ENCODE data around the gene CDON.

Gene CDON

DNA sequence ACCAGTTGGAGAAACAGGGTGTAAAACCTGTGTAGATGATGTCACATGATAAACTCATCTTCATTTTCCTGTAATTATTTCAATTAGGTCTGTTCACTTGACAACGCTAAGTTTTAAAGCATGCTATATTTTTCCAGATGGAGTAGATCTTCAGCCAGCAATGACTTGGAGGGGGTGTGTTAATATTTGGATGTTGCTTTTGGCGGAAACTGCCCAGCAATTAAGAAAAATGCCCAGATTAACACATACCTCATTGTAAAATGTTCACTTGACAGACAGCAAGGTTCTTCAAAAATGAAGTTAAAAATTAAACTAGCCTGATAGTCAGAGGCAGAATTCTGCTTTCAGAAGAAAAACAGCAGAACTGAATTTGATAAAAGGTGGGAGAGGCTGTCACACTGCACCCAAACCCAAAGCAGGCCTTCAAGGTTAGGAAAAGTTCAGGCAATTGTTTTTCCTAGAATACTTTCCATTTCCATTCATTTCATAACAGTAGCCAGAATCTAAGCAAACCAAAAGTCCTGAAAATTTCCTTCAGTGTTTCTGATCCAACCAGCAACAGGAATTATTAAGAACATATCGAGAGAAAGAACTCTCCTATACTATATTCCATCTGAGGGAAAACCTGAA is 83.8 kb downstream of the CDON start:
- no peak for TF ChIP-seq CREB1 (IDR thresholded peaks at IDR 0.05; ENCODE audit: low read depth)
- TF ChIP-seq NFIC (IDR thresholded peaks at IDR 0.05), result no peak
- TF ChIP-seq, protein P1, sequence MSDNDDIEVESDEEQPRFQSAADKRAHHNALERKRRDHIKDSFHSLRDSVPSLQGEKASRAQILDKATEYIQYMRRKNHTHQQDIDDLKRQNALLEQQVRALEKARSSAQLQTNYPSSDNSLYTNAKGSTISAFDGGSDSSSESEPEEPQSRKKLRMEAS (IDR thresholded peaks at IDR 0.05), result no peak
- TF ChIP-seq, protein P2, sequence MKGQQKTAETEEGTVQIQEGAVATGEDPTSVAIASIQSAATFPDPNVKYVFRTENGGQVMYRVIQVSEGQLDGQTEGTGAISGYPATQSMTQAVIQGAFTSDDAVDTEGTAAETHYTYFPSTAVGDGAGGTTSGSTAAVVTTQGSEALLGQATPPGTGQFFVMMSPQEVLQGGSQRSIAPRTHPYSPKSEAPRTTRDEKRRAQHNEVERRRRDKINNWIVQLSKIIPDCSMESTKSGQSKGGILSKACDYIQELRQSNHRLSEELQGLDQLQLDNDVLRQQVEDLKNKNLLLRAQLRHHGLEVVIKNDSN (IDR thresholded peaks at IDR 0.05), result no peak
- TF ChIP-seq EP300 (IDR thresholded peaks at IDR 0.05; ENCODE audit: borderline replicate concordance), result no peak
- TF ChIP-seq, protein P3, sequence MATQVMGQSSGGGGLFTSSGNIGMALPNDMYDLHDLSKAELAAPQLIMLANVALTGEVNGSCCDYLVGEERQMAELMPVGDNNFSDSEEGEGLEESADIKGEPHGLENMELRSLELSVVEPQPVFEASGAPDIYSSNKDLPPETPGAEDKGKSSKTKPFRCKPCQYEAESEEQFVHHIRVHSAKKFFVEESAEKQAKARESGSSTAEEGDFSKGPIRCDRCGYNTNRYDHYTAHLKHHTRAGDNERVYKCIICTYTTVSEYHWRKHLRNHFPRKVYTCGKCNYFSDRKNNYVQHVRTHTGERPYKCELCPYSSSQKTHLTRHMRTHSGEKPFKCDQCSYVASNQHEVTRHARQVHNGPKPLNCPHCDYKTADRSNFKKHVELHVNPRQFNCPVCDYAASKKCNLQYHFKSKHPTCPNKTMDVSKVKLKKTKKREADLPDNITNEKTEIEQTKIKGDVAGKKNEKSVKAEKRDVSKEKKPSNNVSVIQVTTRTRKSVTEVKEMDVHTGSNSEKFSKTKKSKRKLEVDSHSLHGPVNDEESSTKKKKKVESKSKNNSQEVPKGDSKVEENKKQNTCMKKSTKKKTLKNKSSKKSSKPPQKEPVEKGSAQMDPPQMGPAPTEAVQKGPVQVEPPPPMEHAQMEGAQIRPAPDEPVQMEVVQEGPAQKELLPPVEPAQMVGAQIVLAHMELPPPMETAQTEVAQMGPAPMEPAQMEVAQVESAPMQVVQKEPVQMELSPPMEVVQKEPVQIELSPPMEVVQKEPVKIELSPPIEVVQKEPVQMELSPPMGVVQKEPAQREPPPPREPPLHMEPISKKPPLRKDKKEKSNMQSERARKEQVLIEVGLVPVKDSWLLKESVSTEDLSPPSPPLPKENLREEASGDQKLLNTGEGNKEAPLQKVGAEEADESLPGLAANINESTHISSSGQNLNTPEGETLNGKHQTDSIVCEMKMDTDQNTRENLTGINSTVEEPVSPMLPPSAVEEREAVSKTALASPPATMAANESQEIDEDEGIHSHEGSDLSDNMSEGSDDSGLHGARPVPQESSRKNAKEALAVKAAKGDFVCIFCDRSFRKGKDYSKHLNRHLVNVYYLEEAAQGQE (IDR thresholded peaks at IDR 0.05; ENCODE audit: low read depth), result no peak
- TF ChIP-seq TEAD4 (IDR thresholded peaks at IDR 0.05), result no peak
- TF ChIP-seq TCF12 (IDR thresholded peaks at IDR 0.05; ENCODE audit: low read depth), result no peak
- no peak for TF ChIP-seq EGR1 (IDR thresholded peaks at IDR 0.05)
- no peak for TF ChIP-seq ZBTB7A (IDR thresholded peaks at IDR 0.05; ENCODE audit: low read depth)
- TF ChIP-seq RAD21 (IDR thresholded peaks at IDR 0.05; ENCODE audit: low read depth), result no peak

DNA sequence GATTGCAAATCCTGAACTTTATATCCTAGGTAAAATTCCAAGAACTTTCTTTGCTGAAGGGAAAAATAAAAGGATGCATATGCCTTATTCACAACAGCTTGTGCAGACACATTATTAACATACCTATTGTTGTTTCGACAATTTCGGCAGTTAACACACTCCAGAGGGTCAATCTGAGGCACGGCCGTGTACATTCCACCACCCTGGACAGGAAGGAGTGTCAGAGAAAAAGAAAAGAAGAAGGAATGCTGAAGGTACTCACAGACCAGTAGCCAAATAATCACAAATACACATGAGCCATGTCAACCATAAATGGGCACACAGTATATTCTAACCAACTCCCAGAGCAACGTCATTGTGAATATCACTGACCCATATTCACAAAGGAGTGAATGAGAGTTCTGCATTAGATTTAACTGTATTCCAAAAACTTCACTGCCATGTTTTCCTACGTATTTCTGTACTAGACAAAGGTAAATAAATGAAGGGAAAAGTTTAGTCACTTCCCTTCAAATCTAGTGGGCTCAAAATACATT is 84.4 kb downstream of the CDON start:
- TF ChIP-seq, protein P3 (IDR thresholded peaks at IDR 0.05; ENCODE audit: low read depth), result no peak
- TF ChIP-seq TEAD4 (IDR thresholded peaks at IDR 0.05), result no peak
- TF ChIP-seq ZBTB7A (IDR thresholded peaks at IDR 0.05; ENCODE audit: low read depth), result no peak
- no peak for TF ChIP-seq RAD21 (IDR thresholded peaks at IDR 0.05; ENCODE audit: low read depth)
- TF ChIP-seq YY1 (IDR thresholded peaks at IDR 0.05; ENCODE audit: low read depth), result no peak

DNA sequence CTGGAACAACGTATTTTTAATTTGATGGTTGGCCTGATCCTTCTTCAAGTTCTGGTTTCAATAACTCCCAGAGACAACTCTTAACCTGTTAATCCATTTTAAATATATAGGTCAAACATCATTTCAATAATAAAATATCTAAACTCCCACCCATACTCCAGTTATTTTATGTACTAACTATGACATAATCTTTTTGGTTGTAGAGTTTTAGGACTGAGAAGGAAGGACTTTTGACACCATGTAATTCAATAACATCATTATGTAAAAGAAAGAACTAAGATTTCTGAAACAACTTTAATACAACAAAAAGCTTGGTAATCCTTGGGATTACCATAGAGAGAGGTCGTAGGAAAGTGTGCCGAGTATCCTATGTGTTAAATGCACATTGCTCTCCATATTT is 85.3 kb downstream of the CDON start:
- no peak for TF ChIP-seq ZBTB7A (IDR thresholded peaks at IDR 0.05; ENCODE audit: low read depth)
- TF ChIP-seq, protein P2 (IDR thresholded peaks at IDR 0.05), result no peak
- TF ChIP-seq TCF12 (IDR thresholded peaks at IDR 0.05; ENCODE audit: low read depth), result no peak
- no peak for TF ChIP-seq CEBPB (IDR thresholded peaks at IDR 0.05)
- TF ChIP-seq FOXM1 (IDR thresholded peaks at IDR 0.05; ENCODE audit: borderline replicate concordance, low read depth), result no peak
- no peak for TF ChIP-seq YY1 (IDR thresholded peaks at IDR 0.05; ENCODE audit: low read depth)
- TF ChIP-seq NFIC (IDR thresholded peaks at IDR 0.05), result no peak
- TF ChIP-seq CREB1 (IDR thresholded peaks at IDR 0.05; ENCODE audit: low read depth), result no peak
- TF ChIP-seq, protein P3 (IDR thresholded peaks at IDR 0.05; ENCODE audit: low read depth), result no peak
- no peak for TF ChIP-seq EGR1 (IDR thresholded peaks at IDR 0.05)

DNA sequence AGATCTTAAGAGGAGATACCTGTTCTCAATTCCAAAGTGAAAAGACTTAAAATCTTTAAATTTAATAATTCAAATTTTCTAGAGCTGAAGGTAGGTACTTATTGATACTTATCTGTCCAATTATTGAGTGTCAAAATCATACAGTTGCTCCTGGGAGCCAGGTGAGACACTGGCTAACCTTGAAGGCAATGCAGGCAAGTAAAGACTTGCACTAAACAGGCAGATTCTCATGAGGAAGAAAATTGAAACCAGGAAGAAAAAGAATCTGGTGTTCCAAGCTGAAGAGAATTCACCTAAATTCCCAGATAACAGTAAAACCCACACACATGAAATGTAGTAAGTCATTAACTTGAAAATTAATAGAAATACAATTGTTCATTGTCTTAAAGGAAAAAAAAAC is 86.5 kb downstream of the CDON start:
- TF ChIP-seq TAF1 (IDR thresholded peaks at IDR 0.05; ENCODE audit: low read depth) (no peak), FOXM1 (IDR thresholded peaks at IDR 0.05; ENCODE audit: borderline replicate concordance, low read depth) (no peak), TEAD4 (IDR thresholded peaks at IDR 0.05) (no peak), EP300 (IDR thresholded peaks at IDR 0.05; ENCODE audit: borderline replicate concordance) (no peak), CREB1 (IDR thresholded peaks at IDR 0.05; ENCODE audit: low read depth) (no peak), EGR1 (IDR thresholded peaks at IDR 0.05) (no peak), CEBPB (IDR thresholded peaks at IDR 0.05) (no peak), TCF12 (IDR thresholded peaks at IDR 0.05; ENCODE audit: low read depth) (no peak), RAD21 (IDR thresholded peaks at IDR 0.05; ENCODE audit: low read depth) (no peak), NFIC (IDR thresholded peaks at IDR 0.05) (no peak)
- TF ChIP-seq, protein P1 (IDR thresholded peaks at IDR 0.05), result no peak
- TF ChIP-seq, protein P3 (IDR thresholded peaks at IDR 0.05; ENCODE audit: low read depth), result no peak

Data from Ishikawa (cell line).